Kidney (tissue), 14 donors: Measurements from ENCODE around the gene PSEN2. TPM values are rescaled to one million over a fixed set of nuclear protein-coding genes. Genes with fewer than 3 reads are reported as not detected.

Source experiments
- DNase-seq, 5 donors: peaks; one replicate each; pipeline ENCODE4 v3.0.0-alpha.2; 2013 to 2020
- FAIRE-seq: peaks from 2 replicates; lab custom pipeline; 2012; peaks lifted over from hg19 to GRCh38; lab: Jason Lieb, UNC
- H3K27ac ChIP-seq, 2 donors: one replicate each; pipeline ENCODE4 v1.7.0; 2013; ENCODE audit warnings: low read depth in 2 of 2, low read length in 2 of 2, inconsistent platforms in 1 of 2
- H3K27me3 ChIP-seq: one replicate; pipeline ENCODE4 v1.7.1; 2013; ENCODE audit warnings: low read length, inconsistent platforms; ENCODE audit not compliant: control insufficient read depth, insufficient read depth
- H3K36me3 ChIP-seq, 3 donors: one replicate each; pipeline versions ENCODE4 v1.7.0 to v1.7.1; 2013; ENCODE audit warnings: low read length in 3 of 3, control low read depth in 1 of 3, inconsistent platforms in 1 of 3; ENCODE audit not compliant: insufficient read depth in 3 of 3, control insufficient read depth in 2 of 3
- H3K4me1 ChIP-seq, 3 donors: one replicate each; pipeline versions ENCODE4 v1.7.0 to v1.7.1; 2013; ENCODE audit warnings: low read length in 3 of 3, inconsistent platforms in 1 of 3, low read depth in 1 of 3; ENCODE audit not compliant: control insufficient read depth in 2 of 3, insufficient read depth in 2 of 3
- H3K4me3 ChIP-seq, 3 donors: one replicate each; pipeline versions ENCODE4 v1.7.0 to v1.8.1; 2013; ENCODE audit warnings: low read length in 3 of 3, control low read depth in 1 of 3, inconsistent platforms in 1 of 3
- H3K9ac ChIP-seq, 3 donors: one replicate each; pipeline versions ENCODE4 v1.7.0 to v1.7.1; 2013; ENCODE audit warnings: low read length in 3 of 3, control low read depth in 1 of 3, inconsistent platforms in 1 of 3
- H3K9me3 ChIP-seq, 3 donors: one replicate each; pipeline versions ENCODE4 v1.7.0 to v1.7.1; 2013; ENCODE audit warnings: low read length in 3 of 3, control low read depth in 1 of 3, inconsistent platforms in 1 of 3; ENCODE audit not compliant: control insufficient read depth in 2 of 3, insufficient read depth in 1 of 3
- CTCF ChIP-seq: IDR thresholded peaks from 3 replicates; pipeline ENCODE4 v1.5.1; 2012; ENCODE audit warnings: mild to moderate bottlenecking, moderate library complexity, borderline replicate concordance; ENCODE audit not compliant: insufficient read depth; ENCODE audit errors: extremely low read depth
- intact Hi-C: fragments of 100-400 bp; cut with DNase I; formaldehyde crosslinking; loops from one replicate; pipeline ENCODE4 v1.11.1; 2022
- polyA plus RNA-seq: library from polyadenylated mRNA; stranded (reverse); fragments of 350-450 nt; fragmentation: Illumina TruSeq; extraction: RNeasy Lipid Tissue Mini Kit (QIAGEN cat#74804); gene quantifications from one replicate; pipeline ENCODE4 v1.2.3, GENCODE V29; 2014; ENCODE audit warnings: low read depth, low replicate concordance; ENCODE audit not compliant: insufficient read depth
- total RNA-seq: library from RNA; stranded (reverse); fragmentation: NEBNext Ultra II Directional; extraction: Animal tissue kit (Norgen Biotek cat#: 25700); gene quantifications from one replicate; pipeline ENCODE4 v1.2.1, GENCODE V29; 2021
- donor health status: control.
- donor health status: control.
- donor health status: control.
- donor health status: control.
- donor health status: control.
- donor health status: DM: yes; HTN: yes; CAD: no.
- donor health status: Normal renal cell carcinoma (clear cell type).

The PSEN2 gene
- total and polyA plus RNA-seq, 2 donors from 2014 or later = 22.6 to 25.6 TPM

DNA sequence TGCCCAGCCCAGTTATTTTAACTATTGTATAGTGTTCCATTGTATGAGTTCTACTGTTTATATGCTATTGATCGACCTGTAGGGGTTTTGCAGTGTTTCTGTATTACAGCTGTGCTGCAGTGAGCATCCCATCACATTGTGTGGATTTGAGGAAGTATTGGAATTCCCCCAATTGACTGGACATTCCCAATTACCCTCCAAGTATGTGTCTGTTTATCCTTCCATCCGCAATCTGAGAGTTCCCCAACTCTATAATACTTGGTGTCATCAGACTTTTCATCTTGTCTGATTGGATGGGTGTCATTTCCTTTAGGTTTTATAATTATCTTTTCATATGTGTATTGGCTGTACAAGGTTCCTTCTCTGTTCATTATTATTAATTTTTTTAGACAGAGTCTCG, 27.8 kb downstream of the PSEN2 start:
- H3K27me3 ChIP-seq = no peaks in the 10 kb centered on the region
- TF ChIP-seq CTCF = no peak
- FAIRE-seq (no peak), DNase-seq (no peak)
- H3K9ac ChIP-seq = no peak overlapping the region
- no peaks in the 10 kb centered on the region for H3K9me3 ChIP-seq
- no peak overlapping the region for H3K4me3 ChIP-seq
- H3K4me1 ChIP-seq = no peaks in the 10 kb centered on the region
- no peak overlapping the region for H3K27ac ChIP-seq
- intact Hi-C loops = no loop called here
- H3K36me3 ChIP-seq = peaks cover 0 to 28% (median 25%) of the 10 kb centered on the region in 3 donors

- TF ChIP-seq CTCF = no peak
- intact Hi-C loops = no loop called here
- Histone ChIP-seq H3K36me3 (peaks cover 0 to 15% (median 7%) of the 10 kb centered on the region in 3 donors), H3K27ac (no peak overlapping the region), H3K9ac (no peak overlapping the region), H3K4me3 (no peak overlapping the region), H3K4me1 (no peaks in the 10 kb centered on the region), H3K27me3 (no peaks in the 10 kb centered on the region), H3K9me3 (no peaks in the 10 kb centered on the region)
- DNase-seq (no peak), FAIRE-seq (no peak)
These were observed 31.0 kb downstream of the PSEN2 start for GRCh38 chr1:226901421-226901820.

DNA sequence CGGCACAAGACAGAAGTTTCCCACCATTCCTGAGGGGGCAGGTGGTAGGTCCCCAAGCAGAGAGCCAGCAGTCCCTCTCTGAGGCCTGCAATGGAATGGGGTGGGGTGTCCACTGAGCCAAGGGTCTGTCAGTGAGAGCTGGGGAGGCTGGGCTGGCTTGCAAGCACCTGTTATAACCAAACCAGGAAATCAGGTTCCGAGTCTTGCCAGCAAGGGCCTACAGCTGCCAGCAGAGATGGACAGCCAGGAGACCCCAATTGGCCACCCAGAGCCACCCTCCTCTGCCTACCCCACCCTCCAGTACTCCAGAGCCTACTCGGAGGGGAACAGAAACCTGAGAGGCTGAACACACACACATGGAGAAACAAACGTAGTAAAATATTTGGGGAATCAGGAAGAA, 32.2 kb downstream of the PSEN2 start:
- Histone ChIP-seq H3K9me3 (no peaks in the 10 kb centered on the region), H3K4me1 (no peaks in the 10 kb centered on the region), H3K27ac (no peak overlapping the region), H3K36me3 (peaks cover 0 to 15% (median 7%) of the 10 kb centered on the region in 3 donors), H3K4me3 (no peak overlapping the region), H3K27me3 (no peaks in the 10 kb centered on the region), H3K9ac (no peak overlapping the region)
- no peak for TF ChIP-seq CTCF
- DNase-seq (no peak), FAIRE-seq (no peak)
- intact Hi-C loops = no loop called here
